ENCODE data around the gene HDAC4.

DNA sequence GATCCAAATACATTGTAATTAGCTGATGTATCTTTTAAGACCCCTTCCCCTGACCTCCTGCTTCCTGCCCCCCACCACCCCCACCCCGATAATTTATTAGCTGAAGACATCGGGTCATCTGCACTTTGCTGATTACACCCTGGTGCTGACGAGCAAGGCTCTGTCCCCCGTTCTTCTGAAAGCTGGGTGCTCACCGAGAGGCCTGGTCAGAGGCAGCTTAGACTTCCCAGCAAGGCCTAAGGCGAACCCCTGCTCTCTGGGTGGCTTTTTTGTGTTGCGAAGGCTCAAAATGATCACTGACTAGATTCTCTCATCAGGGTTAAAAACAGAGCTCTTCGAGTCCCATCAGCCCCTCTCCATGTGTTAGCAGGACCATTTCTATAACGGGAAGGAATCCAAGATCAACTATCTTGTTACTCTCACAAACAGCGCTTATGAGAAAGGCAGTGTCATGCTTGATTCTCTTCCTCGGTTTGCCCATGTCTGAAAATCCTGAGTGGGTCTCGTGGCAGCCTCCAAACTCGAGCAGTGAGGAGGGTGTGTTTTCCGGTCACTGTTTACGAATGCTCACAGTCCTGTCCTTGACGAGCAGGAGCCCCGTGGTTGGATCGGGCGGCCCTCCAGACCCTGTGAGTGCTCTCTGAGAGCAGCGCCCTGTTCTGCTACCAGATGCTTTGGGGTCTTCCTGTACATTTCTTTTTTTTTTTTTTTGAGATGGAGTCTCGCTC, 201.6 kb downstream of the HDAC4 start:
- TF ChIP-seq, protein P1, sequence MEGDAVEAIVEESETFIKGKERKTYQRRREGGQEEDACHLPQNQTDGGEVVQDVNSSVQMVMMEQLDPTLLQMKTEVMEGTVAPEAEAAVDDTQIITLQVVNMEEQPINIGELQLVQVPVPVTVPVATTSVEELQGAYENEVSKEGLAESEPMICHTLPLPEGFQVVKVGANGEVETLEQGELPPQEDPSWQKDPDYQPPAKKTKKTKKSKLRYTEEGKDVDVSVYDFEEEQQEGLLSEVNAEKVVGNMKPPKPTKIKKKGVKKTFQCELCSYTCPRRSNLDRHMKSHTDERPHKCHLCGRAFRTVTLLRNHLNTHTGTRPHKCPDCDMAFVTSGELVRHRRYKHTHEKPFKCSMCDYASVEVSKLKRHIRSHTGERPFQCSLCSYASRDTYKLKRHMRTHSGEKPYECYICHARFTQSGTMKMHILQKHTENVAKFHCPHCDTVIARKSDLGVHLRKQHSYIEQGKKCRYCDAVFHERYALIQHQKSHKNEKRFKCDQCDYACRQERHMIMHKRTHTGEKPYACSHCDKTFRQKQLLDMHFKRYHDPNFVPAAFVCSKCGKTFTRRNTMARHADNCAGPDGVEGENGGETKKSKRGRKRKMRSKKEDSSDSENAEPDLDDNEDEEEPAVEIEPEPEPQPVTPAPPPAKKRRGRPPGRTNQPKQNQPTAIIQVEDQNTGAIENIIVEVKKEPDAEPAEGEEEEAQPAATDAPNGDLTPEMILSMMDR (IDR thresholded peaks at IDR 0.05) = no peak
- no peak for TF ChIP-seq EP300 (IDR thresholded peaks at IDR 0.05)
- TF ChIP-seq POLR2AphosphoS5 (IDR thresholded peaks at IDR 0.05) = no peak
- no peak for TF ChIP-seq POLR2A (IDR thresholded peaks at IDR 0.05)

Data from stomach (tissue), 4 donors.